ENCODE measurements around the gene DGAT2.

Gene DGAT2

GRCh38 chr11:75784085-75784478, 15.5 kb downstream of the DGAT2 start:
- no peak for TF ChIP-seq POLR2AphosphoS5 (IDR thresholded peaks at IDR 0.05; ENCODE audit: low read depth)
- no peak for TF ChIP-seq SPI1 (IDR thresholded peaks at IDR 0.05; ENCODE audit: borderline replicate concordance, low read depth)
- TF ChIP-seq, protein P1, sequence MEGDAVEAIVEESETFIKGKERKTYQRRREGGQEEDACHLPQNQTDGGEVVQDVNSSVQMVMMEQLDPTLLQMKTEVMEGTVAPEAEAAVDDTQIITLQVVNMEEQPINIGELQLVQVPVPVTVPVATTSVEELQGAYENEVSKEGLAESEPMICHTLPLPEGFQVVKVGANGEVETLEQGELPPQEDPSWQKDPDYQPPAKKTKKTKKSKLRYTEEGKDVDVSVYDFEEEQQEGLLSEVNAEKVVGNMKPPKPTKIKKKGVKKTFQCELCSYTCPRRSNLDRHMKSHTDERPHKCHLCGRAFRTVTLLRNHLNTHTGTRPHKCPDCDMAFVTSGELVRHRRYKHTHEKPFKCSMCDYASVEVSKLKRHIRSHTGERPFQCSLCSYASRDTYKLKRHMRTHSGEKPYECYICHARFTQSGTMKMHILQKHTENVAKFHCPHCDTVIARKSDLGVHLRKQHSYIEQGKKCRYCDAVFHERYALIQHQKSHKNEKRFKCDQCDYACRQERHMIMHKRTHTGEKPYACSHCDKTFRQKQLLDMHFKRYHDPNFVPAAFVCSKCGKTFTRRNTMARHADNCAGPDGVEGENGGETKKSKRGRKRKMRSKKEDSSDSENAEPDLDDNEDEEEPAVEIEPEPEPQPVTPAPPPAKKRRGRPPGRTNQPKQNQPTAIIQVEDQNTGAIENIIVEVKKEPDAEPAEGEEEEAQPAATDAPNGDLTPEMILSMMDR (IDR thresholded peaks at IDR 0.05; ENCODE audit: insufficient read depth, low read length): no peak
- TF ChIP-seq GABPA (IDR thresholded peaks at IDR 0.05; ENCODE audit: low read depth): no peak
- TF ChIP-seq REST (IDR thresholded peaks at IDR 0.05; ENCODE audit: insufficient replicate concordance, low read depth): no peak
- no peak for DNase-seq (ENCODE audit: low read depth in 1 of 2, low spot score in 1 of 2)
- Histone ChIP-seq H3K27ac (replicated peaks) (no peak overlapping the region), H3K4me3 (replicated peaks; ENCODE audit: insufficient read depth, low read length) (no peak overlapping the region), H3K27me3 (ENCODE audit: insufficient read depth, poor library complexity, severe bottlenecking) (no peaks in the 10 kb centered on the region)

DNA sequence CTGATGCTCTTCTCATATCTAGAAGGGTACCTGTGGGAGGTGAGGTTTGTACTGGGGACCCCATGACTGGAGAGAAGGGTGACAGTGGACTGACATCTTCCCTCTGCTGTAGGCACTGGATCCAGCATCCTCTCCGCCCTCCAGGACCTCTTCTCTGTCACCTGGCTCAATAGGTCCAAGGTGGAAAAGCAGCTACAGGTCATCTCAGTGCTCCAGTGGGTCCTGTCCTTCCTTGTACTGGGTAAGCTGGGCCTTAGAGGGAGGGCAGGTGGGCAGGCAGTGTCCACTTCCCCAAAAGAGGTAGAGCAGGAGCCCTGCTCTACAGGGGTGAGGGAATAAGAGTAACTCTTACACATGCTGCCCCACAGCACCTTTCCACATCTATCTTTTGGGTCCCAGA, 15.9 kb downstream of the DGAT2 start:
- TF ChIP-seq, protein P1 (IDR thresholded peaks at IDR 0.05; ENCODE audit: insufficient read depth, low read length): no peak
- TF ChIP-seq GABPA (IDR thresholded peaks at IDR 0.05; ENCODE audit: low read depth) (no peak), POLR2AphosphoS5 (IDR thresholded peaks at IDR 0.05; ENCODE audit: low read depth) (no peak), REST (IDR thresholded peaks at IDR 0.05; ENCODE audit: insufficient replicate concordance, low read depth) (no peak), SPI1 (IDR thresholded peaks at IDR 0.05; ENCODE audit: borderline replicate concordance, low read depth) (no peak)
- no peak for DNase-seq (ENCODE audit: low read depth in 1 of 2, low spot score in 1 of 2)
- no peak overlapping the region for H3K4me3 ChIP-seq (replicated peaks; ENCODE audit: insufficient read depth, low read length)
- H3K27ac ChIP-seq (replicated peaks): no peak overlapping the region
- no peaks in the 10 kb centered on the region for H3K27me3 ChIP-seq (ENCODE audit: insufficient read depth, poor library complexity, severe bottlenecking)

- no peak overlapping the region for H3K4me3 ChIP-seq (replicated peaks; ENCODE audit: insufficient read depth, low read length)
- no peak for TF ChIP-seq POLR2AphosphoS5 (IDR thresholded peaks at IDR 0.05; ENCODE audit: low read depth)
- no peak for TF ChIP-seq GABPA (IDR thresholded peaks at IDR 0.05; ENCODE audit: low read depth)
- no peak for TF ChIP-seq REST (IDR thresholded peaks at IDR 0.05; ENCODE audit: insufficient replicate concordance, low read depth)
- no peak for TF ChIP-seq SPI1 (IDR thresholded peaks at IDR 0.05; ENCODE audit: borderline replicate concordance, low read depth)
- TF ChIP-seq, protein P1 (IDR thresholded peaks at IDR 0.05; ENCODE audit: insufficient read depth, low read length): no peak
- H3K27me3 ChIP-seq (ENCODE audit: insufficient read depth, poor library complexity, severe bottlenecking): no peaks in the 10 kb centered on the region
- H3K27ac ChIP-seq (replicated peaks): no peak overlapping the region
- DNase-seq (ENCODE audit: low read depth in 1 of 2, low spot score in 1 of 2): no peak
Observed at GRCh38 chr11:75785187-75785586, 16.6 kb downstream of the DGAT2 start.

Data from HL-60 (cell line).